ENCODE results near the gene PCNX1.

Gene PCNX1

DNA sequence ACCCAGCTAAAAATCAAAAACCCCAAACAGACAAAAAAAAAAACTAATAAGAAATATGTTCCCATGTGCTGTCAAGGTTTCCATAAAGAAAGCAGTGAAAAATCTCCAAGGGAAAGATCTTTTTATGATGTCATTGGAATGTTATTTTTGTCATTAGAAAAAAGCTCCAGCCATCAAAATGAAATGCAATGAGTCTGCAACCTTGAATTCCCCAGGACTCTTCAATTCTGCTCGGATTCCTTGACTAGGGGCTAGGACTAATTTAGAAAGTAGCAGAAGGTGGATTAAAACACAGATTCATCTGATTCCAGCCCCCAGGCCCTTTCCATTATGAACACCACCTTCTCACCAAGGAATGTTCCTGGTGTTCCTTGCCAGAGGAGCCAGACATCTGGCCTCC is 6.0 kb upstream of the PCNX1 start:
- Histone ChIP-seq H3K4me2 (ENCODE audit: low read depth, low read length, poor library complexity, severe bottlenecking) (no peak overlapping the region), H3K9ac (ENCODE audit: low read depth, low read length, poor library complexity, severe bottlenecking) (no peak overlapping the region), H3K79me2 (ENCODE audit: insufficient read depth, low read length) (no peaks in the 10 kb centered on the region), H2AFZ (ENCODE audit: low read length) (no peak overlapping the region), H4K20me1 (ENCODE audit: insufficient read depth, low read length, poor library complexity, severe bottlenecking) (no peaks in the 10 kb centered on the region), H3K27me3 (ENCODE audit: insufficient read depth, low read length, poor library complexity, severe bottlenecking) (no peaks in the 10 kb centered on the region), H3K4me3 (ENCODE audit: low read length, poor library complexity, severe bottlenecking) (no peak overlapping the region), H3K4me1 (ENCODE audit: insufficient read depth, low read length, poor library complexity, severe bottlenecking) (peaks cover 4% of the 10 kb centered on the region), H3K9me3 (ENCODE audit: insufficient read depth, low read depth, low read length) (no peaks in the 10 kb centered on the region), H3K9me2 (replicated peaks; ENCODE audit: low read depth, low read length) (no peaks in the 10 kb centered on the region), H3K36me3 (ENCODE audit: insufficient read depth, low read length) (no peaks in the 10 kb centered on the region), H3F3A (ENCODE audit: low read depth) (no peaks in the 10 kb centered on the region)
- TF ChIP-seq, protein P1, sequence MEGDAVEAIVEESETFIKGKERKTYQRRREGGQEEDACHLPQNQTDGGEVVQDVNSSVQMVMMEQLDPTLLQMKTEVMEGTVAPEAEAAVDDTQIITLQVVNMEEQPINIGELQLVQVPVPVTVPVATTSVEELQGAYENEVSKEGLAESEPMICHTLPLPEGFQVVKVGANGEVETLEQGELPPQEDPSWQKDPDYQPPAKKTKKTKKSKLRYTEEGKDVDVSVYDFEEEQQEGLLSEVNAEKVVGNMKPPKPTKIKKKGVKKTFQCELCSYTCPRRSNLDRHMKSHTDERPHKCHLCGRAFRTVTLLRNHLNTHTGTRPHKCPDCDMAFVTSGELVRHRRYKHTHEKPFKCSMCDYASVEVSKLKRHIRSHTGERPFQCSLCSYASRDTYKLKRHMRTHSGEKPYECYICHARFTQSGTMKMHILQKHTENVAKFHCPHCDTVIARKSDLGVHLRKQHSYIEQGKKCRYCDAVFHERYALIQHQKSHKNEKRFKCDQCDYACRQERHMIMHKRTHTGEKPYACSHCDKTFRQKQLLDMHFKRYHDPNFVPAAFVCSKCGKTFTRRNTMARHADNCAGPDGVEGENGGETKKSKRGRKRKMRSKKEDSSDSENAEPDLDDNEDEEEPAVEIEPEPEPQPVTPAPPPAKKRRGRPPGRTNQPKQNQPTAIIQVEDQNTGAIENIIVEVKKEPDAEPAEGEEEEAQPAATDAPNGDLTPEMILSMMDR (conservative IDR thresholded peaks at IDR 0.05; ENCODE audit: low read length), result no peak
- TF ChIP-seq EZH2phosphoT487 (IDR thresholded peaks at IDR 0.05; ENCODE audit: borderline replicate concordance), result no peak

DNA sequence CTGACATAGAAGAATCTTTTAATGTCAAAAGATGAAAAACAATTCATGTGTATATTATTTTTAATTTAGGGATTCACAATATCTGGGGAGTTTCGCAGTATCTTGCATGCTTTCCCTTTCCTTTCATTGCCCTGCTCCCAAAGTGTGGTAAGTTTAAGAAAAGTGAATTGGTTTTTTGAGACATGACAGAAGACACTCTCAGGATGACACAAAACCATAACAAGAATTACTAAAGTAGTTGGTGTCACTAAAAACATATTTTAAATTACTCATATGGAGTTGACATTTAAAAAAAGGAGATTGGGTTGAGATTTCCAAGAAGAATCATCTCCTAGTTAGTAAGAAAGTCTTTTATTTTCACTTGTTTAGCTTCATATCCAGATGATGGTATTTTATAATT is 5.1 kb upstream of the PCNX1 start:
- TF ChIP-seq, protein P1 (conservative IDR thresholded peaks at IDR 0.05; ENCODE audit: low read length), result no peak
- no peak for TF ChIP-seq EZH2phosphoT487 (IDR thresholded peaks at IDR 0.05; ENCODE audit: borderline replicate concordance)
- Histone ChIP-seq H3K4me3 (ENCODE audit: low read length, poor library complexity, severe bottlenecking) (no peak overlapping the region), H3F3A (ENCODE audit: low read depth) (no peaks in the 10 kb centered on the region), H3K9ac (ENCODE audit: low read depth, low read length, poor library complexity, severe bottlenecking) (no peak overlapping the region), H3K9me3 (ENCODE audit: insufficient read depth, low read depth, low read length) (no peaks in the 10 kb centered on the region), H2AFZ (ENCODE audit: low read length) (no peak overlapping the region), H3K9me2 (replicated peaks; ENCODE audit: low read depth, low read length) (no peaks in the 10 kb centered on the region), H3K4me1 (ENCODE audit: insufficient read depth, low read length, poor library complexity, severe bottlenecking) (peaks cover 12% of the 10 kb centered on the region), H3K4me2 (ENCODE audit: low read depth, low read length, poor library complexity, severe bottlenecking) (no peak overlapping the region), H4K20me1 (ENCODE audit: insufficient read depth, low read length, poor library complexity, severe bottlenecking) (no peaks in the 10 kb centered on the region), H3K79me2 (ENCODE audit: insufficient read depth, low read length) (no peaks in the 10 kb centered on the region), H3K36me3 (ENCODE audit: insufficient read depth, low read length) (no peaks in the 10 kb centered on the region), H3K27me3 (ENCODE audit: insufficient read depth, low read length, poor library complexity, severe bottlenecking) (no peaks in the 10 kb centered on the region)

DNA sequence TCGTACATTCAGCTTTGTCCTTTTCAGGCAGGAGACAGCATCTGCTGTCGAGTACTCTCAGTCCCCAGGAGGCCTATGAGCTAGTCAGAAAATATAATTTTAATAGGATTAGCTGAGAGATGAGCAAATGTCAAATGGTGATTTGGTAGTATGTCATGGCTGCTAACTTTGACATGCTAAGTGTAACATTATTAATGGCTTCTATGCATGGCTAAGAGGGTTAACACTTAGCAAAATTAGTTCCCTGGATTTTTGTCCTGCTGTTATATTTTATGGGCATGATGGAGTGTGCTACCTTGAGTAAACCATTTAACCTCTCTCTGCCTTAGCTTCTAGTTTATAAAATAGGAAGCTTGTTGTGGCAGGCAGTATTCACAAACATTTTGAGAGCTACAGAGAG is 2.9 kb upstream of the PCNX1 start:
- H3K4me1 ChIP-seq (ENCODE audit: insufficient read depth, low read length, poor library complexity, severe bottlenecking), result peaks cover 21% of the 10 kb centered on the region

More for the DNA sequence above, 2.9 kb upstream of the PCNX1 start:
- H3K27me3 ChIP-seq (ENCODE audit: insufficient read depth, low read length, poor library complexity, severe bottlenecking), result no peaks in the 10 kb centered on the region
- H3F3A ChIP-seq (ENCODE audit: low read depth), result no peaks in the 10 kb centered on the region
- no peak overlapping the region for H3K4me3 ChIP-seq (ENCODE audit: low read length, poor library complexity, severe bottlenecking)
- H3K9ac ChIP-seq (ENCODE audit: low read depth, low read length, poor library complexity, severe bottlenecking), result no peak overlapping the region
- H2AFZ ChIP-seq (ENCODE audit: low read length), result no peak overlapping the region
- no peak overlapping the region for H3K4me2 ChIP-seq (ENCODE audit: low read depth, low read length, poor library complexity, severe bottlenecking)
- no peaks in the 10 kb centered on the region for H3K9me3 ChIP-seq (ENCODE audit: insufficient read depth, low read depth, low read length)
- H4K20me1 ChIP-seq (ENCODE audit: insufficient read depth, low read length, poor library complexity, severe bottlenecking), result peaks cover 12% of the 10 kb centered on the region
- H3K36me3 ChIP-seq (ENCODE audit: insufficient read depth, low read length), result no peaks in the 10 kb centered on the region
- H3K79me2 ChIP-seq (ENCODE audit: insufficient read depth, low read length), result peaks cover 17% of the 10 kb centered on the region
- H3K9me2 ChIP-seq (replicated peaks; ENCODE audit: low read depth, low read length), result no peaks in the 10 kb centered on the region
- TF ChIP-seq EZH2phosphoT487 (IDR thresholded peaks at IDR 0.05; ENCODE audit: borderline replicate concordance), result no peak
- TF ChIP-seq, protein P1 (conservative IDR thresholded peaks at IDR 0.05; ENCODE audit: low read length), result no peak

All from Loucy (cell line).